Activated T-helper 1 cell treated with anti-CD3 and anti-CD28 coated beads, Interleukin-12 subunit alpha, Interleukin-12 subunit beta, Interleukin-2, Interleukin-4 antibody, amounts not matched to agents 30 ng/mL and 10 ng/mL and 1 ng/mL, durations not matched to agents 14 hours and 24 hours and 36 hours (primary cell): ENCODE data around the gene TNRC6A. TPM values are rescaled to one million over a fixed set of nuclear protein-coding genes. Genes with fewer than 3 reads are reported as not detected.
"Not testable (repeated sequence)": the region's sequence is repeated elsewhere in the genome, so short reads cannot be mapped to it uniquely, and the experiment has no call there.

Experiments
- DNase-seq: peaks from one replicate; pipeline ENCODE4 v3.0.0; 2021; ENCODE audit warnings: low spot score
- H3K27ac Mint-ChIP-seq: one replicate; pipeline ENCODE4 v1.8.0; 2021; ENCODE audit warnings: mild to moderate bottlenecking, mixed read lengths
- H3K27me3 Mint-ChIP-seq: one replicate; pipeline ENCODE4 v1.8.0; 2022; ENCODE audit warnings: mild to moderate bottlenecking, moderate library complexity, mixed read lengths; ENCODE audit not compliant: insufficient read depth
- H3K36me3 Mint-ChIP-seq: one replicate; pipeline ENCODE4 v1.8.0; 2021; ENCODE audit warnings: low read depth, mixed read lengths
- H3K4me1 Mint-ChIP-seq: one replicate; pipeline ENCODE4 v1.8.0; 2021; ENCODE audit warnings: low read depth, mixed read lengths
- H3K4me3 Mint-ChIP-seq: one replicate; pipeline ENCODE4 v1.8.0; 2021; ENCODE audit warnings: mild to moderate bottlenecking, moderate library complexity, mixed read lengths
- H3K9me3 Mint-ChIP-seq: one replicate; pipeline ENCODE4 v1.8.0; 2021; ENCODE audit warnings: mixed read lengths
- intact Hi-C: fragments of 100-400 bp; cut with micrococcal nuclease; formaldehyde crosslinking; loops from one replicate; pipeline ENCODE4 v1.15.1; 2024
- total RNA-seq: library from RNA; stranded (reverse); gene quantifications from 2 replicates; pipeline ENCODE4 v1.2.3, GENCODE V29; 2022

The TNRC6A gene
- total RNA-seq, 1 donor from 2014 or later: 60.9 TPM

- H3K4me1 Mint-ChIP-seq: no peaks in the 10 kb centered on the region
- H3K27me3 Mint-ChIP-seq: peaks cover 3% of the 10 kb centered on the region
- no peaks in the 10 kb centered on the region for H3K9me3 Mint-ChIP-seq
- H3K27ac Mint-ChIP-seq: no peak overlapping the region
- DNase-seq: no peak
- H3K4me3 Mint-ChIP-seq: no peak overlapping the region
- H3K36me3 Mint-ChIP-seq: no peaks in the 10 kb centered on the region
- intact Hi-C loops: no loop called here
These were observed 117.9 kb downstream of the TNRC6A start for GRCh38 chr16:24847358-24847664.

DNA sequence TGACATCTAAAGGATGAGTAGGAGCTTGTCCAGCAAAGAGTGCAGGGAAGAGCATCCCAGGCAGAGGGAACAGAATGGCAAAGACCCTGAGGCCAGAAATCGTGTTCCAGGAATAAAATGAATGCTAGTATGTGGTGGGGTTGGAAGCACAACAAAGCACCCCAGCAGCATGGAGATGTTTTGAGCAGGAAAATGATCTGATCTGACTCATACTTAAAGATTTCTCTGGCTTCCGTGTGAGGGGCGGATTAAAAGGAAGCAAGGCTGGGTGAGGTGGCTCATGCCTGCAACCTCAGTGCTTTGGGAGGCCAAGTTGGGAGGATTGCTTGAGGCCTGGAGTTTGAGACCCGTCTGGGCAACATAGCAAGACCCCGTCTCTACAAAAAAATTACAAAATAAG is 118.6 kb downstream of the TNRC6A start:
- Mint-ChIP-seq H3K27me3 (peaks cover 3% of the 10 kb centered on the region), H3K4me1 (no peaks in the 10 kb centered on the region), H3K27ac (no peak overlapping the region), H3K36me3 (no peaks in the 10 kb centered on the region), H3K4me3 (no peak overlapping the region), H3K9me3 (no peaks in the 10 kb centered on the region)
- DNase-seq: no peak
- intact Hi-C loops: no loop called here

DNA sequence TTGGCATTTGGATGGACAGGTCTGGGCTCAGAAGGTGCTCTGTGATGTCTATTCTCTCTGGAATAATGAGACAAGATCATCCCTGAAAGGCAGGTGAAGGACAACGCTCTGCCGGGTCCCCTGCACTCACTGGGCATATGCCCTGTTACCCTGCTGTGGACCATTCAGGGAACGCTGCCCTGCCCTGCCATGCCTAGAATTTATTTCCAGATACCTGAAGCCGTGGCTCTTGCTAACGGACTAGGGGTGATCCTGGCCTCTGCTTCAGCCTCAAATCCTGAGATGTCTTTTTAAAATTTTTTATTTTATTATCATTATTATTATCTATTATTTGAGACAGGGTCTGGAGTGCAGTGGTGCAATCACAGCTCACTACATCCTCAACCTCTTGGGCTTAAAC is 120.2 kb downstream of the TNRC6A start:
- peaks cover 3% of the 10 kb centered on the region for H3K27me3 Mint-ChIP-seq
- H3K27ac Mint-ChIP-seq: no peak overlapping the region
- H3K4me1 Mint-ChIP-seq: no peaks in the 10 kb centered on the region
- no peaks in the 10 kb centered on the region for H3K36me3 Mint-ChIP-seq
- no peaks in the 10 kb centered on the region for H3K9me3 Mint-ChIP-seq
- DNase-seq: no peak
- intact Hi-C loops: no loop called here
- H3K4me3 Mint-ChIP-seq: no peak overlapping the region

- Mint-ChIP-seq H3K4me1 (no peaks in the 10 kb centered on the region), H3K4me3 (no peak overlapping the region), H3K36me3 (no peaks in the 10 kb centered on the region), H3K27ac (no peak overlapping the region), H3K9me3 (no peaks in the 10 kb centered on the region), H3K27me3 (peaks cover 3% of the 10 kb centered on the region)
- no peak for DNase-seq
- intact Hi-C loops: no loop called here
These were observed 121.0 kb downstream of the TNRC6A start for GRCh38 chr16:24850289-24850938.

DNA sequence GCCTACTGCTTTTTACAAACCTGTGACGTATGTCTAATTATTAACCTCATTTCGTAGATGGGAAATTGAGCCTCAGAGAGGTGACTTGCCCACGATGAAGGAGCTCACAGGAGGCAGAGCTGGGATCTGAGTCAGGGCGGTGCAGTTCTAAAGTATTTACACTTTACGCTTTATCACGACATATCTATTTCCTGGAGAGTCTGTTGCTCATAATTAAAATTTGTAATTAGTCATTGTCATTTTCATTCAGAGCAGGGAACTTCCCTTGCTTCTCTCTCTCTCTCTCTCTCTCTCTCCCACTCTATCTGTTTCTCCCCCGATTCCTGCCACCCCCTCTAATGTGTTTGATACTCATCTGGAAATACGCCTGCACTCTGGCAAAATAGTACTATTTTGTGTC is 122.2 kb downstream of the TNRC6A start:
- Mint-ChIP-seq H3K27ac (no peak overlapping the region), H3K27me3 (peaks cover 3% of the 10 kb centered on the region), H3K36me3 (no peaks in the 10 kb centered on the region), H3K4me1 (no peaks in the 10 kb centered on the region), H3K9me3 (no peaks in the 10 kb centered on the region), H3K4me3 (no peak overlapping the region)
- intact Hi-C loops: no loop called here
- DNase-seq: no peak

DNA sequence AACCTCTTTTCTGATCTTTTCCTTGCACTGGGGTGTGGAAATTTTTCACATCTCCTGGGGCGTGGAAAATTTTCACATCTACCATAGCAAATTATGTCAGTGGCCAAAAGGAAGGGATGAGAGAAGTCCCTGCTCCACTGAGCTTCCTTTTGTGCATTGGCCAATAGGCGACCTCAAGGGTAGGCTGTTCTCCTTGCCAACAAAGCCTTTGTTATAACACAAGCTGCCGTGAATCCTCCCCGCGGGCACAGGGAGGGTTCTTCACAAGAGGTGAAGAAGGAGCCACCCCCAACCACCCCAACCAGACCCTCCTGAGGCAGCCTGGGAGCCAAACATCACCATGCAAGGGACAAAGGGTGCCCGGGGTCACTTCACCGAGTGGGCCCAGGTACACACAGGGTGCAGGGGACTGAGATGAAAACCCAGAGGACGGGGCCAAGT is 122.8 kb downstream of the TNRC6A start:
- Mint-ChIP-seq H3K36me3 (no peaks in the 10 kb centered on the region), H3K4me1 (no peaks in the 10 kb centered on the region), H3K9me3 (no peaks in the 10 kb centered on the region), H3K27me3 (peaks cover 2% of the 10 kb centered on the region), H3K27ac (no peak overlapping the region), H3K4me3 (no peak overlapping the region)
- intact Hi-C loops: no loop called here
- no peak for DNase-seq

DNA sequence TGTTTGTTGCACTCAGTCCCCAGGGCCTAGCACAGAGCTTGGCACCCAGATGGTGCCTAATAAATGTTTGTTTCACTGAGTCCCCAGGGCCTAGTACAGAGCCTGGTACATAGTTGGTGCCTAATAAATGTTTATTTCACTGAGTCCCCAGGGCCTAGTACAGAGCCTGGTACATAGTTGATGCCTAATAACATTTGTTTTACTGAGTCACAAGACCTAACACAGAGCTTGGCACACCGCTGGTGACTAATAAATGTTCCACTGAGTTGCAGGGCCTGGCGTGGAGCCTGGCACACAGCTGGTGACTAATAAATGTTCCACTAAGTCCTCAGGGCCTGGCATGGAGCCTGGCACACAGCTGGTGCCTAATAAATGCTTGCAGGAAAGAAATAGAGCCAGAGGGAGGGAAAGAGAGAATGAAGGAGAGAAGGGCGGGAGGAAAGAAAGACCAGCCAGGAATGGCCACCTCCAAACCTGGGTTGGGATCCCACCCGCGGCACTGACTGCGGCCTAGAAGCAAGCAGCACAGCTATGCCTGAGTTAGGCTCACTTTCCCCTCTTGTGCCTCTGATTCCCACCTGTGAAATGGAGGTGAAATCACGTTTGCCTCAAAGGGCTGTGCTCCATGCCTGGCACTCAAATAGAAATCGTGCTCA is 123.8 kb downstream of the TNRC6A start:
- H3K9me3 Mint-ChIP-seq: peaks cover under 1% of the 10 kb centered on the region
- H3K27me3 Mint-ChIP-seq: peaks cover 2% of the 10 kb centered on the region
- H3K27ac Mint-ChIP-seq: no peak overlapping the region
- no peak for DNase-seq
- no peaks in the 10 kb centered on the region for H3K4me1 Mint-ChIP-seq
- intact Hi-C loops: no loop called here
- no peaks in the 10 kb centered on the region for H3K36me3 Mint-ChIP-seq
- no peak overlapping the region for H3K4me3 Mint-ChIP-seq

DNA sequence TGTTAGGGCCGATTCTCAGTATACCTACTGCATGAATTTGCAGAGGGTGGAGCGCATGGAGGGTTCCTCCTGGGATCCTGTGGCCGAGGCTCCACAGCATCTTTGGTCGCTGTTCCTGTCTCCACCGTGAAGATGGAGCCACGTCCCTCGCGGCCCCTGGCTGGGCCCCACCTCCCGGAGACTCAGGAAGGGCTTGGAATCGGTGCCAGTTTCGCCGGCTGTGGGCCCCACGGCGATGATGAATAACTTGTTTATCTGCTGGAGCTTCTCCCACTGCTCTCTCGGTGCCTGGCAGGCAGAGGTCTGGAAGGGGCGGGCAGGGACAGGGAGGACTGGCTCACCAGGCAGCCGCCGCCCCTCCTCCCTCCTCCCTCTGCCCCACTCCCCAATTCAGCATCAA is 124.4 kb downstream of the TNRC6A start:
- H3K36me3 Mint-ChIP-seq: no peaks in the 10 kb centered on the region
- H3K4me3 Mint-ChIP-seq: no peak overlapping the region
- H3K27me3 Mint-ChIP-seq: peaks cover 5% of the 10 kb centered on the region
- intact Hi-C loops: no loop called here
- H3K27ac Mint-ChIP-seq: no peak overlapping the region
- DNase-seq: no peak
- no peaks in the 10 kb centered on the region for H3K4me1 Mint-ChIP-seq
- H3K9me3 Mint-ChIP-seq: peaks cover 5% of the 10 kb centered on the region

DNA sequence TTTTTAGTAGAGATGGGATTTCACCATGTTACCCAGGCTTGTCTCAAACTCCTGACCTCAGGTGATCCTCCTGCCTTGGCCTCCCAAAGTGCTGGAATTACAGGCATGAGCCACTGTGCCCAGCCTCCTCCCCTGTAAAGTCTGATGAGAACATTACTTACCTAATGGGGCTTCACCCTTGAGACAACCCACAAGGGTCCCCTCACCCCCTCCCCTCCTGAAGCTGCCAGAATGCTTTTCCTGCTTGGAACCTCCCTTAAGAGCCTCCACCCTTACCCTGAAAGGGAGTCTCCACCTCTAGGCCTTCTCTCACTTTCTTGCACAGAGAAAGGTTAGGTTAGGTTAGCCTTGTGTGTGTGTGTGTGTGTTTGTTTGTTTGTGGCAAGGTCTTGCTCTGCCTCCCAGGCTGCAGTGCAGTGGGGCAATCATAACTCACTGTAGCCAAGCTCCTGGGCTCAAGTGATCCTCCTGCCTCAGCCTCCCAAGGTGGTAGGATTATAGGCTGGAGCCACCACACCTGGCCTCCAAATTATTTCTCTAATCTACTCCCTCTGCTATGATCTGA is 125.2 kb downstream of the TNRC6A start:
- Mint-ChIP-seq H3K36me3 (no peaks in the 10 kb centered on the region), H3K4me1 (no peaks in the 10 kb centered on the region), H3K9me3 (peaks cover 5% of the 10 kb centered on the region), H3K27ac (no peak overlapping the region), H3K27me3 (peaks cover 3% of the 10 kb centered on the region), H3K4me3 (no peak overlapping the region)
- no peak for DNase-seq
- intact Hi-C loops: no loop called here

GRCh38 chr16:24855678-24856077 is 126.2 kb downstream of the TNRC6A start:
- no peak overlapping the region for H3K4me3 Mint-ChIP-seq
- H3K27me3 Mint-ChIP-seq: peaks cover 3% of the 10 kb centered on the region
- no peaks in the 10 kb centered on the region for H3K36me3 Mint-ChIP-seq
- peaks cover 5% of the 10 kb centered on the region for H3K9me3 Mint-ChIP-seq
- DNase-seq: no peak
- H3K27ac Mint-ChIP-seq: no peak overlapping the region
- intact Hi-C loops: no loop called here
- H3K4me1 Mint-ChIP-seq: no peaks in the 10 kb centered on the region

DNA sequence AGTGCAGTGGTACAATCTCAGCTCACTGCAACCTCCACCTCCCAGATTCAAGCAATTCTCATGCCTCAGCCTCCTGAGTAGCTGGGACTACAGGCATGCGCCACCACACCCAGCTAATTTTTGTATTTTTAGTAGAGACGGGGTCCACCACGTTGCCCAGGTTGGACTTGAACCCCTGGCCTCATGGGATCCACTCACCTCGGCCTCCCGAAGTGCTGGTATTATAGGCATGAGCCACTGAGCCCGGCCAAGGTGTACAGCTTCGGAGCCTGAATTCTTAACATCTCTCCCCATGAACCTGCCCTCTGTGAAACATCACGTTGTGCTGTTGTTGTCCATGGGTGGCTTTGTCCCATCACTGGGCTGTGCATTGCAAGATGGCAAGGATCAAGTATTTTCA is 127.4 kb downstream of the TNRC6A start:
- H3K27me3 Mint-ChIP-seq, intact Hi-C loops, H3K27ac Mint-ChIP-seq, DNase-seq, H3K9me3 Mint-ChIP-seq, H3K4me1 Mint-ChIP-seq, H3K36me3 Mint-ChIP-seq, H3K4me3 Mint-ChIP-seq: not testable (repeated sequence)

DNA sequence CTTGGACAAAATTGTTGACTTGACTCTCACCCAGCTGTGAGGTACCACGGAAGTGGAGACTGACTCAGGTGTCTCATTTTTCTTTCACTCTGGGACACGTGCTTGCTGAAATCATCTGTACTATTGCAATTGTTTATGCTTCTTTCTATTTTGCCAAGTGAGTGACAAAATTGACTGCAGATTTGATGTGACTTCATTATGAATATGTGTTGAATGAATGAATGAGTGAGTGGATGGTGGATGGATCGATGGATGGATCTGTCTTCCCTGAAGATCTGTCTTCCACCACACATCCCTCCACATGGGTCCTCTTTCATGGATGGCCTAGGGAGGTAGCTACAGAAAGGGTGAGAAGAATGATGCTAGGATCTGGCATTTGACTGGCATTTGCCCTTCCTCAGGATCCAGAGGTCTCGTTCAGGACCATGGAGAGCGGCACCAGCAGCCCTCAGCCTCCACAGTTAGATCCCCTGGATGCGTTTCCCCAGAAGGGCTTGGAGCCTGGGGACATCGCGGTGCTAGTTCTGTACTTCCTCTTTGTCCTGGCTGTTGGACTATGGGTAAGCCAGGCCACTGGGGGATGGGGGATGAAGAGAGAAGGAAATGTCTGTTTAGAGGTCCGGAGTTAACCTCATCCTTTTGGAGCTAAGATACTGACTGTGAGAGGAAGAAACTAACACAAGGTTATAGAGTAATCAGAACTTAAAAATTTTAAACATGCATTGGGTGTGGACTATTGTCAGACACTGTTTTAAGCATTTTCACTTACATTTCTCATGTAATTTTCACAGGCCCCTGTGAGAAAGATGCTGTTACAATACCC is 129.0 kb downstream of the TNRC6A start:
- Mint-ChIP-seq H3K27ac (no peak overlapping the region), H3K9me3 (peaks cover 5% of the 10 kb centered on the region), H3K27me3 (peaks cover 3% of the 10 kb centered on the region), H3K4me3 (no peak overlapping the region), H3K36me3 (no peaks in the 10 kb centered on the region), H3K4me1 (no peaks in the 10 kb centered on the region)
- peak; percentile 13 for DNase-seq
- intact Hi-C loops: no loop called here

DNA sequence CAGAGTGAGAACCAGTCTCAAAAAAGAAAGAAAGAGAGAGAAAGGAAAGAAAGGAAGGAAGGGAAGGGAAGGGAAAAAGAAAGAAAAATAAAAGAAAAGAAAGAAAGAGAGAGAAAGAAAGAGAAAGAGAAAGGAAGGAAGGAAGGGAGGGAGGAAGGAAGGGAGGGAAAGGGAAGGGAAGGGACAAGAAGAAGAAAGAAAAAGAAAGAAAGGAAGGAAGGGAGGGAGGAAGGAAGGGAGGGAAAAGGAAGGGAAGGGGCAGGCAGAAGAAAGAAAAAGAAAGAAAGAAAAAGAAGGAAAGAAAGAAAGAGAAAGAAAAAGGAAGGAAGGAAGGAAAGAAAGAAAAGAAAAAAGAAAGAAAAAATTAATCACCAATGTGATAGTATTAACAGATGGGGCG is 132.0 kb downstream of the TNRC6A start:
- no peak overlapping the region for H3K27ac Mint-ChIP-seq
- no peak overlapping the region for H3K4me3 Mint-ChIP-seq
- peaks cover 14% of the 10 kb centered on the region for H3K27me3 Mint-ChIP-seq
- H3K4me1 Mint-ChIP-seq: no peaks in the 10 kb centered on the region
- DNase-seq: no peak
- H3K36me3 Mint-ChIP-seq: no peaks in the 10 kb centered on the region
- intact Hi-C loops: no loop called here
- H3K9me3 Mint-ChIP-seq: peaks cover 18% of the 10 kb centered on the region
